ENCODE data around the gene STARD13. TPM values are rescaled to one million over a fixed set of nuclear protein-coding genes. Genes with fewer than 3 reads are reported as not detected.

Gene STARD13
- total RNA-seq, 1 experiment from 2014 or later, result 2.1 TPM

GRCh38 chr13:33167491-33167890 is 118.1 kb downstream of the STARD13 start:
- H3K27me3 Mint-ChIP-seq (ENCODE audit: low read depth), result peaks cover 1% of the 10 kb centered on the region; the same call in 1 of the 2 replicates
- no peak for DNase-seq
- no peak overlapping the region for H3K4ac ChIP-seq (ENCODE audit: low read depth, low read length)
- H3K9me3 ChIP-seq (ENCODE audit: control insufficient read depth, low read depth, low read length), result no peaks in the 10 kb centered on the region
- no peak overlapping the region for H3K4me3 Mint-ChIP-seq
- H3K79me2 ChIP-seq (ENCODE audit: insufficient read depth, low read length), result no peaks in the 10 kb centered on the region
- peaks cover 7 to 14% (median 9%) of the 10 kb centered on the region in 3 experiments for H3K36me3 Mint-ChIP-seq (ENCODE audit: insufficient read depth in 1 of 3, low read depth in 3 of 3)
- H2AK5ac ChIP-seq (ENCODE audit: insufficient read length, low read length), result no peak overlapping the region
- no peak overlapping the region for H3K23ac ChIP-seq (ENCODE audit: insufficient read length, low read depth, low read length)
- no peak overlapping the region for H2BK5ac ChIP-seq (ENCODE audit: insufficient read length, low read length)
- H3K27ac ChIP-seq (ENCODE audit: insufficient read length, low read depth, low read length), result no peak overlapping the region
- no peak overlapping the region for H2BK12ac ChIP-seq (ENCODE audit: insufficient read length, low read depth, low read length)
- no peak for TF ChIP-seq CTCF (conservative IDR thresholded peaks at IDR 0.05)
- WGBS (ENCODE audit: extremely low coverage, insufficient read length, low lambda C conversion rate), result no CpG with 5 or more reads among the region's 12 CpGs
- H4K8ac ChIP-seq (replicated peaks; ENCODE audit: insufficient read length, low read depth, low read length), result no peak overlapping the region
- no peaks in the 10 kb centered on the region for H3K27me3 ChIP-seq (ENCODE audit: insufficient read depth, low read length)
- H3T11ph ChIP-seq (ENCODE audit: low read length), result no peak overlapping the region
- no peak overlapping the region for H3K27ac Mint-ChIP-seq
- no peaks in the 10 kb centered on the region for H3K4me1 Mint-ChIP-seq
- H3K14ac ChIP-seq (ENCODE audit: insufficient read depth, low read length), result no peak overlapping the region
- H4K20me1 ChIP-seq (ENCODE audit: control insufficient read depth, insufficient read depth, insufficient read length), result no peaks in the 10 kb centered on the region
- no peak overlapping the region for H4K91ac ChIP-seq (ENCODE audit: insufficient read length, low read depth, low read length)
- H2AFZ ChIP-seq (ENCODE audit: low read length), result no peak overlapping the region
- no peak overlapping the region for H2BK20ac ChIP-seq (ENCODE audit: low read depth, low read length, poor library complexity, severe bottlenecking)
- H4K5ac ChIP-seq (ENCODE audit: insufficient read length, low read depth, low read length), result no peak overlapping the region
- no peaks in the 10 kb centered on the region for H3K79me1 ChIP-seq (ENCODE audit: insufficient read depth, low read depth, low read length, poor library complexity, severe bottlenecking)
- H2BK15ac ChIP-seq (ENCODE audit: low read depth, low read length), result no peak overlapping the region
- H3K4me1 ChIP-seq (ENCODE audit: insufficient read depth, low read length), result no peaks in the 10 kb centered on the region
- H3K18ac ChIP-seq (ENCODE audit: insufficient read length, low read depth, low read length), result no peak overlapping the region
- H3K4me2 ChIP-seq (ENCODE audit: insufficient read depth, insufficient read length, low read length), result no peak overlapping the region
- H3K9ac ChIP-seq (ENCODE audit: extremely low read depth, insufficient read length, low read length), result no peak overlapping the region
- H3K23me2 ChIP-seq (ENCODE audit: insufficient read length, low read depth, low read length, poor library complexity, severe bottlenecking), result no peaks in the 10 kb centered on the region
- no peak overlapping the region for H2BK120ac ChIP-seq (ENCODE audit: low read depth, low read length, poor library complexity, severe bottlenecking)
- H3K56ac ChIP-seq (ENCODE audit: insufficient read length, low read depth, low read length), result no peak overlapping the region
- H3K9me3 Mint-ChIP-seq, result peaks cover 8 to 9% of the 10 kb centered on the region in 2 experiments

Measured in H9 (cell line).